ENCODE results near the gene FERMT2. TPM values are rescaled to one million over a fixed set of nuclear protein-coding genes. Genes with fewer than 3 reads are reported as not detected.

The FERMT2 gene, protein sequence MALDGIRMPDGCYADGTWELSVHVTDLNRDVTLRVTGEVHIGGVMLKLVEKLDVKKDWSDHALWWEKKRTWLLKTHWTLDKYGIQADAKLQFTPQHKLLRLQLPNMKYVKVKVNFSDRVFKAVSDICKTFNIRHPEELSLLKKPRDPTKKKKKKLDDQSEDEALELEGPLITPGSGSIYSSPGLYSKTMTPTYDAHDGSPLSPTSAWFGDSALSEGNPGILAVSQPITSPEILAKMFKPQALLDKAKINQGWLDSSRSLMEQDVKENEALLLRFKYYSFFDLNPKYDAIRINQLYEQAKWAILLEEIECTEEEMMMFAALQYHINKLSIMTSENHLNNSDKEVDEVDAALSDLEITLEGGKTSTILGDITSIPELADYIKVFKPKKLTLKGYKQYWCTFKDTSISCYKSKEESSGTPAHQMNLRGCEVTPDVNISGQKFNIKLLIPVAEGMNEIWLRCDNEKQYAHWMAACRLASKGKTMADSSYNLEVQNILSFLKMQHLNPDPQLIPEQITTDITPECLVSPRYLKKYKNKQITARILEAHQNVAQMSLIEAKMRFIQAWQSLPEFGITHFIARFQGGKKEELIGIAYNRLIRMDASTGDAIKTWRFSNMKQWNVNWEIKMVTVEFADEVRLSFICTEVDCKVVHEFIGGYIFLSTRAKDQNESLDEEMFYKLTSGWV
- total RNA-seq (2022; extraction: Qiagen RNA extraction) = 36.3 to 47.6 TPM (median 43.0 TPM) in 5 replicates

DNA sequence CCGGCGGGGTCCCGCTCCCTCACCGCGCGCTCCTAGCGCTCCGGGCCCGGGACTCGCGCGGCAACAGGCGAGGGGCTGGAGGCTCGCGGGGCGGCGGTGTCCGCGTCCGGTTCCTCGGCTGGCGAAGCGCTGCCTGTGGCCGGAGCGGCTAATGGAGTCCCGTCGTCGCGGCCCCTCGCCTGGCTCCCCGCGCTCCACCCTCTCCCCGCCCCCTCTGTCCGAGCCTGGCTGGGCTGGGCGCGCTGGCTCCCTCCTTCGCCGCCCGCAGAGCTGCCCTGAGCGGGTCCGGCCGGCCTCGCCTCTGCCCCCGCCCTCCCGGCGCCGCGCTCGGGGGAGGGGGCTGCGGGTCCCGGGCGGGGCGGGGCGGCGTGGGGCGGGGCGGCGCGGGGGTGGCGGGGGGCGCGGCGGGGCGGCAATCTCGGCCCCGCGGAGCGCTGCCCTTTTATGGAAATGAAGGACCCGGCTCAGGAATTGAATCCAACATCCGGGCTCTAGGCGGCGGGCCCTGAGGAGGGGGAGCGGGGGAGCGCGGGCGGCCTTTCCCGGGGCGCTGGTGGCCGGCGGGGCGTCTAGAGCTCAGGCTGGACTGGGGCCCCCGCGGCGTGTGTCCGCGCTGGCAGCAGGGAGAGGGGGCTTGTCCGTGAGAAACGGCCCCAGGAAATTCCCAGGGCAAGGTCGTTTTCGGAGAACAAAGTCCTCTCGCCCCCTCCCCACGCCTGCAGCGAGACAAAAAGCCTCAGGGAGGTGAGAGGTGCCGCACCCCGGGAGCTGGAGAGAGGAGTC is at the start of gene FERMT2:
TSS of gene FERMT2 (minus strand) at position 153 of the 783 bp plus-strand sequence. CDS start 482 bp downstream, outside the sequence.

Other genes starting within 250 kb of the FERMT2 start
- 76.2 to 102 TPM (median 81.9 TPM) in 5 replicates for gene PSMC6, start 243.8 kb downstream of the FERMT2 start, total RNA-seq (2022; extraction: Qiagen RNA extraction)
- gene STYX, start 220.9 kb downstream of the FERMT2 start, total RNA-seq (2022; extraction: Qiagen RNA extraction) = 5.1 to 6.2 TPM (median 5.5 TPM) in 5 replicates
- 43.3 to 51.5 TPM (median 46.5 TPM) in 5 replicates for gene GNPNAT1, start 159.4 kb downstream of the FERMT2 start, total RNA-seq (2022; extraction: Qiagen RNA extraction)
- gene DDHD1, start 202.3 kb upstream of the FERMT2 start, total RNA-seq (2022; extraction: Qiagen RNA extraction) = 5.3 to 6.8 TPM (median 6.4 TPM) in 5 replicates